Fibroblast of lung (primary cell): ENCODE data around the gene UCK1. TPM values are rescaled to one million over a fixed set of nuclear protein-coding genes. Genes with fewer than 3 reads are reported as not detected.

Source experiments
- DNase-seq, 2 donors: peaks; one replicate each; pipeline versions ENCODE4 v3.0.0 to v3.0.0-alpha.2; 2010; ENCODE audit warnings: low read depth in 2 of 2
- H2AFZ ChIP-seq: 2 replicates; pipeline ENCODE4 v1.5.1; 2012; ENCODE audit warnings: low read length, control low read depth, inconsistent platforms
- H3K27ac ChIP-seq: 2 replicates; pipeline ENCODE4 v1.5.1; 2011; ENCODE audit warnings: low read length, control low read depth; ENCODE audit not compliant: insufficient read depth
- H3K27me3 ChIP-seq: 2 replicates; pipeline ENCODE4 v1.5.1; 2011; ENCODE audit warnings: mild to moderate bottlenecking, low read length; ENCODE audit not compliant: control insufficient read depth, insufficient read depth
- H3K36me3 ChIP-seq: 2 replicates; pipeline ENCODE4 v1.5.1; 2011; ENCODE audit warnings: low read length; ENCODE audit not compliant: control insufficient read depth, insufficient read depth
- H3K4me1 ChIP-seq: 2 replicates; pipeline ENCODE4 v1.5.1; 2011; ENCODE audit warnings: low read length; ENCODE audit not compliant: control insufficient read depth, insufficient read depth; ENCODE audit errors: extremely low read depth
- H3K4me2 ChIP-seq: 2 replicates; pipeline ENCODE4 v1.5.1; 2011; ENCODE audit warnings: low read length, control low read depth; ENCODE audit not compliant: insufficient read depth; ENCODE audit errors: extremely low read depth
- H3K4me3 ChIP-seq, 4 experiments: fragments of 200-600 bp in 1 of 4; sonication (generic) in 1 of 4; replicated peaks in 1 of 4; 2 replicates each; pipeline ENCODE4 v1.5.1; 2011 to 2016; ENCODE audit warnings: low read length in 4 of 4, low read depth in 3 of 4, mild to moderate bottlenecking in 3 of 4, control low read depth in 2 of 4, inconsistent platforms in 1 of 4, mixed read lengths in 1 of 4; ENCODE audit not compliant: insufficient read depth in 1 of 4; ENCODE audit errors: control extremely low read depth in 1 of 4
- H3K79me2 ChIP-seq: 2 replicates; pipeline ENCODE4 v1.5.1; 2012; ENCODE audit warnings: mild to moderate bottlenecking, low read length, inconsistent platforms; ENCODE audit not compliant: control insufficient read depth, insufficient read depth
- H3K9ac ChIP-seq: 2 replicates; pipeline ENCODE4 v1.5.1; 2011; ENCODE audit warnings: mild to moderate bottlenecking, low read length, control low read depth; ENCODE audit not compliant: insufficient read depth
- H3K9me3 ChIP-seq: 2 replicates; pipeline ENCODE4 v1.5.1; 2012; ENCODE audit warnings: low read depth, low read length; ENCODE audit not compliant: control insufficient read depth, insufficient read depth
- H4K20me1 ChIP-seq: 2 replicates; pipeline ENCODE4 v1.5.1; 2011; ENCODE audit warnings: low read length; ENCODE audit not compliant: control insufficient read depth, insufficient read depth; ENCODE audit errors: extremely low read depth
- CTCF ChIP-seq, 2 donors: IDR thresholded peaks in 1 of 2; conservative IDR thresholded peaks in 1 of 2; 1 replicate in 1 of 2; 2 replicates in 1 of 2; pipeline ENCODE4 v1.5.1; 2011 to 2012; ENCODE audit warnings: low read length in 2 of 2, control low read depth in 1 of 2, inconsistent platforms in 1 of 2, low read depth in 1 of 2, mild to moderate bottlenecking in 1 of 2
- EZH2 ChIP-seq: IDR thresholded peaks from 2 replicates; pipeline ENCODE4 v1.5.1; 2012; ENCODE audit warnings: low read length, control low read depth, mild to moderate bottlenecking; ENCODE audit errors: missing control alignments
- polyA plus RNA-seq, 2 donors: library from polyadenylated mRNA; depleted of rRNA in 1 of 2; stranded (reverse) in 1 of 2; unstranded in 1 of 2; fragments of >200 nt; gene quantifications; 2 replicates each; pipeline ENCODE4 v1.2.1, GENCODE V29; 2011 to 2012; ENCODE audit warnings: missing spikeins in 1 of 2
- total RNA-seq: library from RNA; depleted of rRNA; stranded (reverse); fragments of >200 nt; gene quantifications from 2 replicates; pipeline ENCODE4 v1.2.1, GENCODE V29; 2014

Gene UCK1
- total and polyA plus RNA-seq, 2 donors (not counting 1 experiment from before 2014, with no cell fraction given): 20.9 to 22.3 TPM

GRCh38 chr9:131524665-131525315, 6.3 kb downstream of the UCK1 start:
- no peaks in the 10 kb centered on the region for H4K20me1 ChIP-seq
- peaks cover 3% of the 10 kb centered on the region for H3K79me2 ChIP-seq
- TF ChIP-seq CTCF (conservative IDR thresholded peaks at IDR 0.05 in 1 of 2, IDR thresholded peaks at IDR 0.05 in 1 of 2; ENCODE audit: low read depth in 1 of 2, low read length in 2 of 2) (no peak), EZH2 (no peak)
- no peaks in the 10 kb centered on the region for H3K27me3 ChIP-seq
- H3K9me3 ChIP-seq: no peaks in the 10 kb centered on the region
- DNase-seq: peak; percentile 16 to 17
- H3K9ac ChIP-seq: no peak overlapping the region
- no peaks in the 10 kb centered on the region for H3K4me1 ChIP-seq
- H3K36me3 ChIP-seq: peaks cover 36% of the 10 kb centered on the region
- no peak overlapping the region for H3K27ac ChIP-seq
- H2AFZ ChIP-seq: no peak overlapping the region
- H3K4me2 ChIP-seq: no peak overlapping the region
- no peak overlapping the region for H3K4me3 ChIP-seq

- Histone ChIP-seq H2AFZ (no peak overlapping the region), H3K4me1 (no peaks in the 10 kb centered on the region), H3K4me2 (no peak overlapping the region), H3K27me3 (no peaks in the 10 kb centered on the region), H3K79me2 (no peaks in the 10 kb centered on the region), H3K4me3 (no peak overlapping the region), H3K9ac (no peak overlapping the region), H3K36me3 (peaks cover 34% of the 10 kb centered on the region), H3K9me3 (no peaks in the 10 kb centered on the region), H3K27ac (no peak overlapping the region), H4K20me1 (no peaks in the 10 kb centered on the region)
- DNase-seq: no peak
- TF ChIP-seq CTCF (conservative IDR thresholded peaks at IDR 0.05 in 1 of 2, IDR thresholded peaks at IDR 0.05 in 1 of 2; ENCODE audit: low read depth in 1 of 2, low read length in 2 of 2) (no peak), EZH2 (no peak)
Measured at GRCh38 chr9:131523451-131524435, 7.3 kb downstream of the UCK1 start.

GRCh38 chr9:131523086-131523388, 8.0 kb downstream of the UCK1 start:
- DNase-seq: no peak

More at GRCh38 chr9:131523086-131523388, 8.0 kb downstream of the UCK1 start:
- H2AFZ ChIP-seq: no peak overlapping the region
- H3K9ac ChIP-seq: no peak overlapping the region
- H3K36me3 ChIP-seq: peaks cover 33% of the 10 kb centered on the region
- no peaks in the 10 kb centered on the region for H4K20me1 ChIP-seq
- no peak overlapping the region for H3K4me3 ChIP-seq
- H3K27me3 ChIP-seq: no peaks in the 10 kb centered on the region
- no peaks in the 10 kb centered on the region for H3K79me2 ChIP-seq
- H3K9me3 ChIP-seq: no peaks in the 10 kb centered on the region
- H3K4me1 ChIP-seq: no peaks in the 10 kb centered on the region
- TF ChIP-seq CTCF (conservative IDR thresholded peaks at IDR 0.05 in 1 of 2, IDR thresholded peaks at IDR 0.05 in 1 of 2; ENCODE audit: low read depth in 1 of 2, low read length in 2 of 2): no peak
- TF ChIP-seq EZH2: no peak
- no peak overlapping the region for H3K27ac ChIP-seq
- no peak overlapping the region for H3K4me2 ChIP-seq
